ENCODE results near the gene CYP11A1.
"Not testable (repeated sequence)": the region's sequence is repeated elsewhere in the genome, so short reads cannot be mapped to it uniquely, and the experiment has no call there.

CYP11A1 gene

DNA sequence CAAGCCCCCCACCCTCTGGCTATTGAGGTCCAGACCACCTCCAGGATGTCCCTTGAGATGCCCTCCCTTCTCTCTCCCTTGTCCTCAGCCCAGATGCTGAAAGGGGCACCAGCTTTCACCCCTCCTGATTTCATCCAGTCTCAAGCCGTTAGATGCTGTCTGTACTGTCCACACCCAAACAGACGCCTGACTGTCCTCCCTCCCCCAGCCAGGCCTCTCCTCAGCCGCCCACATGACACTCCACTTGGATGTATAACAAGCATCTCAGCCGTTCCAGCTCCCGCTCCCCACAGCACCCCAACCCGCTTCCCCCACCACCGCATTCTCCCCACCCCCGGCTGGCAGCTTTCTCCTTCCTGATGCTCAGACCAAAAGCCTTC lies 25.0 kb upstream of the CYP11A1 start:
- H3K9me3 ChIP-seq (replicated peaks; ENCODE audit: low read length) = no peaks in the 10 kb centered on the region
- no peaks in the 10 kb centered on the region for H3K36me3 ChIP-seq (ENCODE audit: insufficient read depth, low read length)
- peak overlapping the region; percentile 67 for H3K9ac ChIP-seq (ENCODE audit: low read depth, low read length)
- H3K4me3 ChIP-seq (ENCODE audit: low read length) = no peak overlapping the region
- peak overlapping the region; percentile 51 for H3K4me2 ChIP-seq (ENCODE audit: low read length)
- H3K4me1 ChIP-seq (ENCODE audit: control insufficient read depth, insufficient read depth, low read length) = peaks cover 58% of the 10 kb centered on the region
- no peaks in the 10 kb centered on the region for H3K27me3 ChIP-seq (ENCODE audit: control insufficient read depth, insufficient read depth, low read length)

DNA sequence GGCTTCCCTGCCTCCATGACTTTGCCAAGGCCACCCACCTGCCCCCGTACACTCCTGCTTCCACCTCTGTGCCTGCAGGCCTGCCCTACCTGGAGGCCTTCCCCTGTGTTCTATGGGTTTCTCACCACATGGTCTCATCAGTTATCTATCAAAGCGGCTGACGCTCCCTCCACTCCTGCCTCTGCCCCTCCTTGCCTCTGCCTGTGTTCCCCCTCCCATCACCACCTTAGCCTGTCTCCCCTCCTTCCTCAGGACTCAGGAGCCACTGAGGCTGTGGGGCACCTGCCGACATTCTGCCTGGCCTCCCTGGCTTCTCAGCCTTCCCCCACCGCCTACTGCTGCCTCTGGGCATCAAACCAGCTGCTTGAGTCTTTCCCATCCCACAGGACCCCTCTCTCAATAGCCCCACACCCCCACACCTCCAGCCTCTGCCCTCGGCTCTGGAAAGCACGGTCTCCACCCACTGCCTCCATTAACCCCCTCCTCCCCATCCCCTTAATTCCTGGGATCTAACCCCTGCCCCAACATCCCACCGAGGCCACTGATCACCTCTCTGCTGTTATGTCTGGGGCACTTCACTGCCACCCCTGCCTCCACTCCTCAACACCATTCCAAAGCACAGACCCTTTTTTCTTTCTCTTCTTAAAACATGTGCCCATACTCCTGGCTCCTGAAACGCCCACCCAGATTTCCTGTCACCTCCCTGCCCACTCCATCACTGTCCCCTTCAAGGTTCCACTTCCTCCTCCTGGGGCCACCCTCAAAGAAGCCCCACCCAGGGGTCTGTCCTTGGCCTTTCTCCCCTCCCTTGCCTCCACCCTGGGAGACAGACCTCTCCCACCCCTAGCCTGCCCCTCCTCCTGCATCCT lies 24.4 kb upstream of the CYP11A1 start:
- H3K4me1 ChIP-seq (ENCODE audit: control insufficient read depth, insufficient read depth, low read length) = peaks cover 58% of the 10 kb centered on the region
- no peaks in the 10 kb centered on the region for H3K36me3 ChIP-seq (ENCODE audit: insufficient read depth, low read length)
- H3K9ac ChIP-seq (ENCODE audit: low read depth, low read length) = peak overlapping the region; percentile 67
- H3K4me3 ChIP-seq (ENCODE audit: low read length) = no peak overlapping the region
- H3K4me2 ChIP-seq (ENCODE audit: low read length) = peak overlapping the region; percentile 51
- H3K27me3 ChIP-seq (ENCODE audit: control insufficient read depth, insufficient read depth, low read length) = no peaks in the 10 kb centered on the region
- no peaks in the 10 kb centered on the region for H3K9me3 ChIP-seq (replicated peaks; ENCODE audit: low read length)

DNA sequence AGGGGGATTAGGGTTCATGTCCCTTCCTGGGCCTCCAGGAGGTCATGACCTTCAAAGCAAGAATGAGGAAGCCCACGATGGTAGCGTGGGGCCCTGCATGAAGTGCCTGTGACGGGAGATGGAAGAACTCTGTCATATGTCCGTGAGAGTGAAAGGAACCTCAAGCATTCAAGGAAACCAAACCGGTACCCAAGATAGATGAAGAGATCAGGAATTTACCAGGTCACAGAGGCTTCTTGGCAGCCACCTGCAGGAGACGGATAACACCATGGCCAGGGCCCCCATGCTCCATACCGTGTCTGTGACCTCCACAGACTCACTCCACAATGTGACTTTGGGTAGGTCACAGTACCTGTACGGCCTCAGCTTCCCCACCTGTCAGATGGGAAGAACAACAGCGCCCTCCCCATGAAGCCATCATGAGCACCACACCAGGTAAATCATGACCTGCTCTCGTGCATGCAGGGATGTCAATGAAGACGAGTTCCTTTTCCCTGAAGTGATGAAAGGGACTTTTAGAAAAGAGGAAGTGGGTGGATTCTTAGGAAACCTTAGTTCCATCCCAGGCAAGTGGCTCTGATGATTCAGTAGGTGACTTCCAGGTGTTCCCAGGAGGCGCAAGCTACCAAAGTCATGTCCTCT lies 23.3 kb upstream of the CYP11A1 start:
- Histone ChIP-seq H3K4me3 (ENCODE audit: low read length) (no peak overlapping the region), H3K27me3 (ENCODE audit: control insufficient read depth, insufficient read depth, low read length) (no peaks in the 10 kb centered on the region), H3K9me3 (replicated peaks; ENCODE audit: low read length) (no peaks in the 10 kb centered on the region)

DNA sequence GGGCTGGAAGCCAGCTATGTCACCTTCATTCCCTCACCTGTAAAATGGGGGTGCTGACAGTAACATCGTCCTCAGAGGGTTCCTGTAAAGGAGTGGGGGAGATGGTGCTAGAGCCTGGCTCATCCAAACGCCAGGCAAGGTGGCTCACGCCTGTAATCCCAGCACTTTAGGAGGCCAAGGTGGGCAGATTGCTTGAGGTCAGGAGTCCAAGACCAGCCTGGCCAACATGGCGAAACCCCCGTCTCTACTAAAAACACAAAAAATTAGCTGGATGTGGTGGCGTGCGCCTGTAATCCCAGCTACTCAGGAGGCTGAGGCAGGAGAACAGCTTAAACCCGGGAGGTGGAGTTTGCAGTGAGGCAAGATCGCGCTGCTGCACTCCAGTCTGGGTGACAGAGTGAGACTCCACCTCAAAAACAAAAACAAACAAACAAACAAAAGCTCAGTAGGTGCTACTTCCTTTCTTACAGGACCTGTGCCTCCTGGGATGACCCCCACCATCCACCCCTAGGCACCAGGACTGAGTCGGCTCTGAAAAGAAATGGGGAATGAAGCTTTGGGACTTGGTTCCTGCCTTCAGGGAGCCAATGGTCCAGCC lies 22.7 kb upstream of the CYP11A1 start:
- H3K9ac ChIP-seq (ENCODE audit: low read depth, low read length); H3K36me3 ChIP-seq (ENCODE audit: insufficient read depth, low read length); H3K4me2 ChIP-seq (ENCODE audit: low read length); H3K9me3 ChIP-seq (replicated peaks; ENCODE audit: low read length); H3K4me3 ChIP-seq (ENCODE audit: low read length); H3K27me3 ChIP-seq (ENCODE audit: control insufficient read depth, insufficient read depth, low read length): not testable (repeated sequence)
- peaks cover 58% of the 10 kb centered on the region for H3K4me1 ChIP-seq (ENCODE audit: control insufficient read depth, insufficient read depth, low read length)

More for the DNA sequence above, 23.3 kb upstream of the CYP11A1 start:
- Histone ChIP-seq H3K4me2 (ENCODE audit: low read length) (no peak overlapping the region), H3K4me1 (ENCODE audit: control insufficient read depth, insufficient read depth, low read length) (peaks cover 58% of the 10 kb centered on the region), H3K36me3 (ENCODE audit: insufficient read depth, low read length) (no peaks in the 10 kb centered on the region), H3K9ac (ENCODE audit: low read depth, low read length) (no peak overlapping the region)

DNA sequence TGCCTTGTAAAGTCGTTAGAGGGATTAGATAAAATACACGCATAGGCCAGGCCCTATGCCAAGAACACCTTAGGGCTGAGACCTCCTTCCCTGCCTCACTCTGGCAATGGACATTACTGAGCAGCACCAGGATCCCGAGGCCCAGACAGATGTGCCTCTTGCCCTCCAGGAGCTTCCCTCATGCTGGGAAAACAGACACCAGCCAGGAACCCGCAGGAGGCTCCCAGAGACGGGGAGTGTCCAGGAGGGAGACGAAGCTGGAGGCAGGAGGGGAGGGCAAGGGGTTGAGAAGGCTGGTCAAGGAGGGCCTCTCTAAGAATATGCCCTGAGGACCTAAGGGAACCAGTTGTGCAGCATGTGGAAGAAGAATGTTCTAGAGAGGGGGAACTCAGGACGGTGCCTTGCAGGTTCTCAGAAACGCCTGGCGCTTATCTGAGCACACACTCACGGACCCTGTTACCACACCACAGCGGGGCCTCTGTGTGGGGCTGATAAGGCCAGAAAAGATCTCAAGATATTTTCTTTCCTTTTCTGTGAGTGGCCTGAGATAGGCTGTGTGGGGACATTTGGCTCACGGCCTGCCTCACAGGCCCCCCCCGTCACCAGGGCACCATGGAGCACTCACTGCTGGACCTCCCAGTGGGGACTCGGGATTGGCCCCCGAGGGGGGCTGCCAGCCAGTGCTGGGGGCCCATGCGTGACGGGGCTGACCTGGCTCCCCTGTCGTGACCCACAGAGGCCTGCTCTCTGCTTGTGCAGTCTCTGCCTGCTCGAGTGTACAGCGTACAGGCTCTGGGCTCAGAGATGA lies 22.0 kb upstream of the CYP11A1 start:
- H3K4me2 ChIP-seq (ENCODE audit: low read length) = no peak overlapping the region
- no peak overlapping the region for H3K9ac ChIP-seq (ENCODE audit: low read depth, low read length)
- H3K27me3 ChIP-seq (ENCODE audit: control insufficient read depth, insufficient read depth, low read length) = no peaks in the 10 kb centered on the region
- no peaks in the 10 kb centered on the region for H3K36me3 ChIP-seq (ENCODE audit: insufficient read depth, low read length)
- H3K9me3 ChIP-seq (replicated peaks; ENCODE audit: low read length) = no peaks in the 10 kb centered on the region
- peaks cover 59% of the 10 kb centered on the region for H3K4me1 ChIP-seq (ENCODE audit: control insufficient read depth, insufficient read depth, low read length)
- H3K4me3 ChIP-seq (ENCODE audit: low read length) = no peak overlapping the region

DNA sequence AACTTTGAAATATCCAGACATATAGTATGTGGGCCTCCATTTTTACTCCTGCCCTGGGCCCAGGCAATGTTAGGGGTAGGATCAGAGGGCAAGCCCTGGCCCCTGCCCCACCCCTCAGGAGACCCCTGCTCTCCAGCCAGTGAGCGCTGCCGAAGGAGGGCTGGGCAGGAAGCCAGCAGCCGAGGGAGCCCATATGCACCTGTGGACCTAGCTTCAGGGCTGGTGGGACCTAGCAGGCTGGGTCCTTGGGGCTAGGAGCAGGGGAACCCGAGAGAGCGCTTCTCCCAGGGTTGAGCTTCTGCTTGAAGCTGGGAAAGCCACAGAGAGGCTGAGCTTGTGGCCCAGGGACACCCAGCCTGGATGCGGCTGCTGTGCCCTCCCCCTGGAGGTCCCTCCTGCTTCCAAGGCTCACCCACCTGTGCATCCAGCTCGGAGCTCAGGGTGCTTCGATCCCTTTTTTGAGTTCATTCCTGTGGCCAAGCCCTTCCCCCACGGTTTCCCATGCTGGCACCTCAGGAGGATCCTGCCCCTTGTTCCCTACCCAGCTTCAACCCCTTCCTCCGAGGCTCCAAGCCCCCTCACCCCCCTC lies 21.0 kb upstream of the CYP11A1 start:
- Histone ChIP-seq H3K9me3 (replicated peaks; ENCODE audit: low read length) (no peaks in the 10 kb centered on the region), H3K36me3 (ENCODE audit: insufficient read depth, low read length) (no peaks in the 10 kb centered on the region), H3K27me3 (ENCODE audit: control insufficient read depth, insufficient read depth, low read length) (no peaks in the 10 kb centered on the region), H3K9ac (ENCODE audit: low read depth, low read length) (no peak overlapping the region), H3K4me3 (ENCODE audit: low read length) (no peak overlapping the region), H3K4me2 (ENCODE audit: low read length) (no peak overlapping the region), H3K4me1 (ENCODE audit: control insufficient read depth, insufficient read depth, low read length) (peaks cover 61% of the 10 kb centered on the region)

DNA sequence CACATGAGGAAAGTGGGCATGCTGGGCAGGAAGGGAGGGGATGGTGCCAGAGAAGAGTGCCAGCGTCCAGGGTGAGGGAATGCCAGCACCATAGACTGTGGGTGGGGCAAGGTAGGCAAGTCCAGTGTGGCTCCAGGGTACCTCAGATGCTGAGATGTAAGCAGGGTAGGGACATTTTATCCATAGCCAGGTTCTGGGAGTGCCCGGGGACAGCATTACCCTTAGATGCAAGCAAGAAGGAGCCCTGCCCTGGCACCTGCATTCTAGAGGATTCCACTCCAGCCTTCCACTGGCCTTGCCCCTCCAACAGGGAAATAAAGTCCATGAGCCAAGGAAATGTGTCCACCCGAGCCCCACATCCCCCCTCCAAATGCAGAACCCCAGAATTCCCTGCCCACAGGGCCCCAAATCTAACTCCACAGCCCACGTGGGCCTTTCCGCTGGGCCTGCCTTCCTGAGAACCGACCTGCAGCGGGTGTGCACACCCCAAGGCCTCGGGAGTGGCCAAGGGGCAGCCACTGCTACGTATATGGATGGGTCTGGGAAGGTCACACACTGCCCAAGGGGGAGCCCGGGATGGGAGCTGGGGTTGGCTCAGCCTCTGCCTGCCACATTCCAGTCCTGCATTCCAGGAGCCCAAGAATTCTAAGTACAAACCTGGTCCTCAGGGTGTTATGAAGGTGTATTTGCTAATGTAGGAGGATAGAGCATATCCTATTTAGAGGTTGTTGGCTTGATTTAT lies 20.3 kb upstream of the CYP11A1 start:
- Histone ChIP-seq H3K4me1 (ENCODE audit: control insufficient read depth, insufficient read depth, low read length) (peaks cover 56% of the 10 kb centered on the region), H3K9ac (ENCODE audit: low read depth, low read length) (no peak overlapping the region), H3K4me2 (ENCODE audit: low read length) (no peak overlapping the region), H3K36me3 (ENCODE audit: insufficient read depth, low read length) (no peaks in the 10 kb centered on the region), H3K27me3 (ENCODE audit: control insufficient read depth, insufficient read depth, low read length) (no peaks in the 10 kb centered on the region), H3K9me3 (replicated peaks; ENCODE audit: low read length) (no peaks in the 10 kb centered on the region), H3K4me3 (ENCODE audit: low read length) (no peak overlapping the region)

DNA sequence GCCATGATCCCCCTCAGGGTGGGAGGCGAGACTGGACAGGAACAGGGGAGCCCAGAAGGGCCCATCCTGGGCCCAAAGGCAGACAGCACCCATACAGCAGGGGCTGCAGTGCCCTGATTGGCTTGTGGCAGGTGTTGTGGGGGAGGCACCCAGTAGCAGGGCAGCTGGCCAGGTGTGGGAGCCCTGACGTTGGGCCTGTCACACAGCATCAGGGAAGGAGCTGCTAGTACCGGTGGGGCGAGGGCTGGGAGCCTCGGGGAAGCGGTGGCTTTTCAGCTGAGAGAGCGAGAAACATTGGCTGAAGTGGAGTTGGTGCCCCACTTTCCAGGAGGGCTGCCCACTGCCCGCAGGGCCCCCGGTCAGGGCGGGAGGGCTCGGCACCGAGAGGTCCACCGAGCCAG lies 19.7 kb upstream of the CYP11A1 start:
- Histone ChIP-seq H3K4me2 (ENCODE audit: low read length) (no peak overlapping the region), H3K36me3 (ENCODE audit: insufficient read depth, low read length) (no peaks in the 10 kb centered on the region), H3K27me3 (ENCODE audit: control insufficient read depth, insufficient read depth, low read length) (no peaks in the 10 kb centered on the region), H3K4me1 (ENCODE audit: control insufficient read depth, insufficient read depth, low read length) (peaks cover 54% of the 10 kb centered on the region), H3K4me3 (ENCODE audit: low read length) (no peak overlapping the region), H3K9ac (ENCODE audit: low read depth, low read length) (no peak overlapping the region), H3K9me3 (replicated peaks; ENCODE audit: low read length) (no peaks in the 10 kb centered on the region)

DNA sequence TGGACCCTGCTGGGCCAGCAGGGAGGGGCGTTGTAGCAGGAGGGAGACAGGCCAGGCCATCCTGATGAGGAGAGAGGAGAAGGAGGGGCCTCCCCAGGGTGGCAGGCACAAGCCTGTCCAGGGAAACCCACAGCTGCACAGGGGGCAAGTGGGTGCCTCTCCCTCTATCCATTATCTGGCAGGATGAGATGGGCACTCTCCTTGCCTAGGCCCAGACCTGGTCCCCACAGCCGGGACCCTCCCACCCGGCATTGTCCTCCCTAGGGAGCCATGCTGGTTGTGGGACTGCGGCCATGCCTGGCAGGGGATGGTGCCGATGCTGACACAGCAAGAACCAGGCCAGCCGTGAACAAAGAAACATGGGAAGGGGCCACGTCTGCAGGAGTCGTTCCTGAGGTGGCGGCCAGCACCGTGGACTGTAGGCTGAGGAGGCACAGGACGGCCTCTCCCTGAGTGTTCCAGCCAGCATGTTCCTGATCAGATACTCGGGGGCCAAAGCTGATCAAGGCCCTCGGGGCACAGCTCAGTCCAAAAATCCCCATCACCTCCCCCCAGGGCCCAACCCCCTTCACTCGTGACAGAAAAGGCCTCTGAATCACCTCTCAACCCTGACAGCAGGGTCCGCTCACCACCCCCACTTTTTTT lies 19.2 kb upstream of the CYP11A1 start:
- no peaks in the 10 kb centered on the region for H3K9me3 ChIP-seq (replicated peaks; ENCODE audit: low read length)
- H3K4me3 ChIP-seq (ENCODE audit: low read length) = no peak overlapping the region
- H3K9ac ChIP-seq (ENCODE audit: low read depth, low read length) = no peak overlapping the region
- H3K27me3 ChIP-seq (ENCODE audit: control insufficient read depth, insufficient read depth, low read length) = no peaks in the 10 kb centered on the region
- H3K4me1 ChIP-seq (ENCODE audit: control insufficient read depth, insufficient read depth, low read length) = peaks cover 54% of the 10 kb centered on the region
- H3K36me3 ChIP-seq (ENCODE audit: insufficient read depth, low read length) = no peaks in the 10 kb centered on the region
- no peak overlapping the region for H3K4me2 ChIP-seq (ENCODE audit: low read length)

DNA sequence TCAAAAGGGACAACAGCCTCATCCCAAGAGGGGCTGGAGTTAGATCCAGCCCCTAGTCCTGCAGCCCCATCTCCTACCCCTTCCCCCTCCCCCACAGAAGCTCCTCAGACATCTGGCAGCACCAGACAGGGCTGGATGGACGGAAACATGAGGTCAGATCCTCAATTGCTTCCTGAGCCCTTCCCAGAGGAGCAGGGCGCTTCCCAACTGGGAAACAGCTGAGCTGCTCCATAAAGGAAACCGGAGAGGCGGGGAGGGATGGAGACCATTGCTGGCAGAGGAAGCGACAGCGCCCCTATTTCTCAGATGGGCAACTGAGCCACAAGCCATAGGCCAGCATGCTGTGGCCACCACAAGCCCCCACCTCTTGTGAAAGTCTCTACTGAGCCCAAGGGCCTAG lies 18.3 kb upstream of the CYP11A1 start:
- H3K4me2 ChIP-seq (ENCODE audit: low read length) = no peak overlapping the region
- no peaks in the 10 kb centered on the region for H3K27me3 ChIP-seq (ENCODE audit: control insufficient read depth, insufficient read depth, low read length)
- no peak overlapping the region for H3K4me3 ChIP-seq (ENCODE audit: low read length)
- H3K9me3 ChIP-seq (replicated peaks; ENCODE audit: low read length) = no peaks in the 10 kb centered on the region
- peaks cover 53% of the 10 kb centered on the region for H3K4me1 ChIP-seq (ENCODE audit: control insufficient read depth, insufficient read depth, low read length)
- no peaks in the 10 kb centered on the region for H3K36me3 ChIP-seq (ENCODE audit: insufficient read depth, low read length)
- no peak overlapping the region for H3K9ac ChIP-seq (ENCODE audit: low read depth, low read length)

All from skeletal muscle satellite cell (primary cell).